GM18873 (cell line): ENCODE results near the gene RNF166.

ENCODE experiments used
- ATAC-seq: cut with Tn5 transposase; IDR thresholded peaks from one replicate; pipeline ENCODE4 v1.9.1; 2021; ENCODE audit warnings: mild to moderate bottlenecking, moderate library complexity, moderate number of reproducible peaks; ENCODE audit not compliant: unreplicated experiment, low FRiP score

RNF166 gene

GRCh38 chr16:88725609-88726407, 19.6 kb upstream of the RNF166 start:
- no peak for ATAC-seq

- ATAC-seq = no peak
These were observed 18.8 kb upstream of the RNF166 start for GRCh38 chr16:88724855-88725555.

- no peak for ATAC-seq
These were observed 17.7 kb upstream of the RNF166 start for GRCh38 chr16:88723911-88724310.

- no peak for ATAC-seq
These were observed 17.3 kb upstream of the RNF166 start for GRCh38 chr16:88723507-88723887.

- ATAC-seq = no peak
These were observed 16.7 kb upstream of the RNF166 start for GRCh38 chr16:88722784-88723506.

GRCh38 chr16:88721815-88722755, 15.9 kb upstream of the RNF166 start:
- ATAC-seq = no peak

- no peak for ATAC-seq
These were observed 15.0 kb upstream of the RNF166 start for GRCh38 chr16:88721236-88721635.

GRCh38 chr16:88720396-88720970, 14.3 kb upstream of the RNF166 start:
- ATAC-seq = no peak

- no peak for ATAC-seq
These were observed 13.7 kb upstream of the RNF166 start for GRCh38 chr16:88719933-88720296.

GRCh38 chr16:88719267-88719932, 13.2 kb upstream of the RNF166 start:
- ATAC-seq = no peak

- ATAC-seq = no peak
These were observed 12.0 kb upstream of the RNF166 start for GRCh38 chr16:88718178-88718577.

GRCh38 chr16:88716601-88717001, 10.4 kb upstream of the RNF166 start:
- no peak for ATAC-seq

GRCh38 chr16:88716201-88716600, 10.0 kb upstream of the RNF166 start:
- no peak for ATAC-seq

- no peak for ATAC-seq
These were observed 9.3 kb upstream of the RNF166 start for GRCh38 chr16:88715312-88716190.

GRCh38 chr16:88714420-88715302, 8.5 kb upstream of the RNF166 start:
- ATAC-seq = no peak

- ATAC-seq = no peak
These were observed 7.6 kb upstream of the RNF166 start for GRCh38 chr16:88713568-88714419.

- no peak for ATAC-seq
These were observed 6.8 kb upstream of the RNF166 start for GRCh38 chr16:88713054-88713453.
